Activated T-cell treated with anti-CD3 and anti-CD28 coated beads for 48 hours (primary cell): ENCODE measurements around the gene MLXIP.

Experiments
- DNase-seq: peaks from one replicate; pipeline ENCODE4 v3.0.0-alpha.2; 2020; ENCODE audit warnings: low read depth

The MLXIP gene

GRCh38 chr12:122079532-122080081, 1.1 kb downstream of the MLXIP start:
- peak; percentile 12 for DNase-seq

GRCh38 chr12:122080149-122081082, 1.9 kb downstream of the MLXIP start:
- DNase-seq: no peak

DNA sequence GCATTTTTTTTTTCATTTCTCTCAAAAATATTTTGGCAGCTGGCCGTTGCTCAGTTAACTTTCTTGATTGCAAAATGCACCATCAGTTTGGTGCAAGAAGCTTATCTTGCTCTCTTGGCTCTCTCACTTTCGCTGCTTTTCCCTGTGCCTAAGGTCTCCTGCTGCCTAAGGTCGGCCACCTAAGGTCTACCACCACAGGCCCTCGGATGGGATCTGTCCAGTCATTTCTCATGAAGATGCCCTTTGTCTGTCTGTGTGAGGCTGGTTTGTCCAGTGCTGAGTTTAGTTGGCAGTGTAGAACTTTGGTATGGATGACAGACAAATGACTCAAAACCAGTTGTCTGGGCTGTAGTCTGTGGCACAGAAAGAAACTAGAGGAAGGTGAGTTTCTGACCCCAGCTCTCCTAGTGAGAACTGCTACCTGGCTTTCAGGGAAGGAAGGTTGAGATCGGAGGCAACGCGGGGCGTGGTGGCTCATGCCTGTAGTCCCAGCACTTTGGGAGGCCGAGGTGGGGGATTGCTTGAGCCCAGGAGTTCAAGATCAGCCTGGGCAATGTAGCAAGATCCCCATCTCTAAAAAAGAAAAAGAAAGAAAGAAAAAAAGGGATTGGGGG, 2.6 kb downstream of the MLXIP start:
- DNase-seq: peak; percentile 23

DNA sequence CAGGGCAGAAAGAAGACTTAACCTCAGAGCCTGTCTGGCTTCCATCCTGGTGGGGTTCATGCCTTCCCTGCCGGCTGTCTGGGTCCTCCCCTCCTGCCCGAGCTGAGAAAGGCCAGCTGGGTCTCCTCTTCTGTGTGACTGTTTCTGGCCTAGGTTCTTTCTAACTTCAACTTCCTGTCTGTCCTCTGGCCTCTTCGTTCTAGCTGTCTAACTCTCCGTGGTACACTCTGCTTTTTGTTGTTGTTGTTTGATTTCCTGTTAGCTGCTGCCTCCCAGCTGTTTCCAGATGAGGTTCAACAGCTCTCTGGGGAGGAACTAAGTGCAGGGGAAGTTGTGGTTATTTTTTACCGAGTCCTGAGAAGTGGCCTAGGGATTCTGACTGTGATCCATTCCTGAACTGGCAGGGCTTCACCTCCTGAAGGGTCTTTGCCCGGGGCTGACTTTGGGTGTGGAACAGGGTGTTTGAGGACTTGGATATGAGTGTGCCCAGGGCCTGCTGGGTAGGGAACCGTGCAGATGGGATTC, 3.2 kb downstream of the MLXIP start:
- no peak for DNase-seq

GRCh38 chr12:122082621-122083356, 4.2 kb downstream of the MLXIP start:
- DNase-seq: peak; percentile 18

DNA sequence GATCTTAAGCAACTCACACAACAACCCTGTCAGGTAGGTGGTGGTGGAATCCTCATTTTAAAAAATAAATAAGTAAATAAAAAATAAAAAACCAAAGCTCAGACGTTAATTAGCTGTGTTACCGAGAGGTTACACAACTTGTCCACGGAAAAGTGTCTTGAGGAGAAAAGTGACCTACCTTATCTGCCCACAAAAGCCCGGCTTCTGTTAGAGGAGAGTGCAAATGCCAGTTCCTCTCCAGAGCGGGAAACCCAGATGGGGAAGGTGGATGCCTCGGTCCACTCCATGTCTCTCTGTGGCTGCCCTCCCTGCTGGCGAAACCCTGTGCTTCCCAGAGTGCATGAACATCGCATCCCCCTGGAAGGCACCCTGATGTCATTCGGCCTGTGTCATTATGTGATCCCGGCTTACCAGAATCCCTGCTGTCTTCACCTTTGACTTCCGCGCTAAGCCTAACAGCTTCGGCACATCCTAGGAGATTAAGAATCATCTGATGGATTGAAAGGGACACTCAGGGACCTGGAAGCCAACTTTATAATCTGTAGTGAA, 6.4 kb downstream of the MLXIP start:
- DNase-seq: no peak

DNA sequence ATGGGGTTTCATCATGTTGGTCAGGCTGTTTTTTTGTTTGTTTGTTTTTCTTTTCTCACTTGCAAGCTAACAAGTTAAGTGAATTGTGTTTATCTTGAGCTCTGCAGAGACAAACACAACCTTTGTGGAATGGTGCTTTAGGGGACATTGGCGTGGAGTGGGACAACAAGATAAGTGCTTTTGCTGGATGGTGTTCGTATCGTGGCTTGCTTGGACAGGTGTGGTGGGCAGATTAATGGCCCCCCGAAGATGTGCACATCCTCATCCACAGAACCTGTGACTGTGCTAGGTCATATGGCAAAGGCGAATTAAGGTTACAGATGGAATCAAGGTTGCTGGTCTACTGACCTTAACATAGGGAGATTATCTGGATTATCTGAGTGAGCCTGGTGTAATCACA, 7.0 kb downstream of the MLXIP start:
- no peak for DNase-seq

DNA sequence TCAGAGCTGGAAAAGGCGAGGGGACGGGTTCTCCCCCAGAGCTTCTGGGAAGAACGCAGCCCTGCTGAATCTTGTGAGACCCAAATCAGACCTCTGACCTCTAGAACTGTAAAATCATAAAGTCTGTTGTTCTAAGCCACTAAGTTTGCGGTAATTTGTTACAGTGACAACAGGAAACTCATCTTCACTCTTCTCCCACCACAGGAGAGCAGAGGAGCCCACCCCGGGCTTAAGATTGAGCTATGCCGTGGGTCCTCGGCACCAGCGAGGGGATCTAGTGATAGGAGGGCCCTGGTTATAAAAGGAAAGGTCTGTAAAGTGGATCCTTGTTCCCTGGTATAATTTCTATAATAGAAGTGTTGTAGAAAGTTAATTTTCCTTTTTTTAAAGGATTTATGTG, 7.6 kb downstream of the MLXIP start:
- no peak for DNase-seq

- no peak for DNase-seq
These were observed 8.2 kb downstream of the MLXIP start for GRCh38 chr12:122086641-122087285.

DNA sequence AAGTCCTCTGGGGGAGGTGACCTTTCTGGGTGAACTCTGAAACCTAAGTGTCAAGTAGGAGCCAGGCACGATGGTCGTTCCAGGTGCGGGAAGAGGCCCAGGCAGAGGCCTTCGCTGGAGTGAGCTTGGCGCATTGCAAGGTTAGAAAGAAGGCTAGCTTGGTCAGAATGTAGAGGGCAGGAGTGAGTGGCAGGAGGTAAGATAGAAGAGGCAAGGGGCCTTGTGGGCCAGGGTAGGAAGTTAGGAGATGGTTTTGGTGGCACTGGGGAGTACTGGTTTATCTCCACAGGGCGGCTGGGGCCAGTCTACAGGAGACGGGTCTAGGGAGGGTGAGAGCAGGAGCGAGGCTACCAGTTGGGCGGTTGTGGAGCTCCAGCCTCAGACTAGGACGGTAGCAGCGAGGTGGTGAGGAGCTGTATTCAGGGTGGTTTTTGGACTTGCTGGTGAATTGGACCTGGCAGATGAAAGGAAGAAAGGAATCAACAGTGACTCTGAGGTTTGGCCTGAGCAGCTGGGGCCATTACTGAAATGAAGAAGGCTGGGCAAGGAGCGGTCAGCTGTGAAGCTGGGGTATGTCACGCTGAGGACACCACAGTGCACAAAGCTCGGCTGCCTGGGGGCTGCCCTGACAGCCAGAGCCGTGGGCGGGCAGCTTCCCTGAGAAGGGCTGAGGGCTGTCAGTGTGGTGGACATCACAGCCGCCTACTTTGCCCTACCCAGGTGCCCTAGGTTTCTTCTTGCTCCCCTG, 9.0 kb downstream of the MLXIP start:
- DNase-seq: no peak

- DNase-seq: no peak
These were observed 9.7 kb downstream of the MLXIP start for GRCh38 chr12:122088179-122088810.

- no peak for DNase-seq
These were observed 10.5 kb downstream of the MLXIP start for GRCh38 chr12:122089077-122089476.

DNA sequence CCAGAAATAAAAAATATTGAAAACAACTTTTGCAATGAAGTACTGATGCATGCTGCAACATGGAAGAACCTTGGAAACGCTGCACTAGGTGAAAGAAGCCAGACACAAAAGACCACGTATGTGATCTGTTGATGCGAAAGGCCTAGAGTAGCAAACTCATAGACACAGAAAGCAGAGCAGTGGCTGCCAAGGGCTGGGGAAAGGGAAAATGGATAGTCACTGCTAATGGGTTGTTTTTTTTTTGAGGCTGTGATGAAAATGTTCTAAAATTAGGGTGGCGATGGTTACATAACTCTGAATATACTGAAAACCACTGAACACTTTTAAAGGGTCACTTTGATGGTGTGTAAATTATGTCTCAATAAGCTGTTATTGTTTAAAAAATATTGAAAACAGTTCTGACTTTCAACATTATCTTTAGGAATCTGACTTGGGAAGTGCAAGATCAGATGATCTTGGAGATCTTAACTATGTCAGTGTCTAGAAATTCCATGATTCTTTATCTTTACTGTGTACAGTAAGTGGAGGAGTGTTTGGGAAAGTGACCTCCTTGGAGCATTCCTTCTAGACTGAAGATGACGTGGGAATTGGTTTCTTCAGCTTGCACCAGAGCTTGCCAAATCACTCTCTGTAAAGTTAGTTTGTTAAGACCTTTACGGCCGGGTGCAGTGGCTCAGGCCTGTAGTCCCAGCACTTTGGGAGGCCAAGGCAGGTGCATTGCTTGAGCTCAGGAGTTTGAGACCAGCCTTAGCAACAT, 12.4 kb downstream of the MLXIP start:
- DNase-seq: no peak

DNA sequence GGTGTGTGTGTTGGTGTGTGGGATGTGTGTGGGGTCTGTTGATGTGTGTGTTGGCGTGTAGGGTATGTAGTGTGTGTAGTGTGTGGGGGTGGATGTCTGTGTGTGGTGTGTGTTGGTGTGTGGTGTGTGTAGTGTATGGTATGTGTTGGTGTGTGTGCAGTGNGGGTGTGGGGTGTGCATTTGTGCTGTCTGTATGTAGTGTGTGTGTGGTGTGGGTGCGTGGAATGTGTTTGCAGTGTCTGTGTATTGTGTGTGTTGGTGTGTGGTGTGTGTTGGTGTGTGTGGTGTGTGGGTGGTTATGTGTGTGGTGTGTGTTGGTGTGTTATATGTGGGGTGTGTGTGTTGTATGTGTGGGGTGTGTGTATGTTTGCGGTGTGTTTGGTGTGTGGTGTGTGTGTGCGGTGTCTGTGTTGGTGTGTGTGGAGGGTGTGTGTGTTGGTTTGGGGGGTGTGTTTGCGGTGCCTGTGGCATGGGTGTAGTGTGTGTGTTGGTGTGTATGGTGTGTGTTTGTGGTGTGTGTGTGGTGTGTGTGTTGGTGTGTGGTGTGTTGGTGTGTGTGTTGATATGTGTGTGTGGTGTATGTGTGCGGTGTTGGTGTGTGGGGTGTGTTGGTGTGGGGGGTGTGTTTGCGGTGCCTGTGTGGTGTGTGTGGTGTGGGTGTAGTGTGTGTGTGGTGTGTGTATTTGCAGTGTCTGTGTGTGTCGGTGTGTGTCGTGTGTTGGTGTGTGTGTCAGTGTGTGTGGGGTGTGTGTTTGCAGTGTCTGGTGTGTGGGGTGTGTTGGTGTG, 14.7 kb downstream of the MLXIP start:
- no peak for DNase-seq

- no peak for DNase-seq
These were observed 15.7 kb downstream of the MLXIP start for GRCh38 chr12:122094137-122094734.

GRCh38 chr12:122094735-122095631, 16.4 kb downstream of the MLXIP start:
- no peak for DNase-seq

GRCh38 chr12:122096014-122096413, 17.5 kb downstream of the MLXIP start:
- no peak for DNase-seq
